NCI-H128 (cell line): ENCODE results near the gene EIF5.
"Not testable (repeated sequence)": the region's sequence is repeated elsewhere in the genome, so short reads cannot be mapped to it uniquely, and the experiment has no call there.

Experiments
- DNase-seq: peaks from one replicate; lab custom pipeline; 2025; ENCODE audit not compliant: unreplicated experiment; lab: John Stamatoyannopoulos, UW

The EIF5 gene

GRCh38 chr14:103332143-103332919 lies 1.7 kb upstream of the EIF5 start:
- no peak for DNase-seq

- DNase-seq = no peak
These were observed 896 bp downstream of the EIF5 start for GRCh38 chr14:103334644-103335622.

DNA sequence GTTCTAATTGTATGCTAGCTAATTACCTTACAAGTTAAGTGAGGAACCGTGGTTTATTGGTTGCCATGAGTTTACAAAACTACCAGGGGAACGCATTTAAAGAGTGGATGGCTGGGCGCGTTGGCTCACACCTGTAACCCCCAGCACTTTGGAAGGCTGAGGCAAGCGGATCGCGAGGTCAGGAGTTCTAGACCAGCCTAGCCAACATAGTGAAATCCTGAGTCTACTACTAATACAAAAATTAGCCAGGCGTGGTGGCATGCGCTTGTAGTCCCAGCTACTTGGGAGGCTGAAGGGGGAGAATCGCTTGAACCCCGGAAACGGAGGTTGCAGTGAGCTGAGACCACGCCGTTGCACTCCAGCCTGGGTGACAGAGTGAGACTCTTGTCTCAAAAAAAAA lies 2.2 kb downstream of the EIF5 start:
- no peak for DNase-seq

GRCh38 chr14:103337794-103338193 lies 3.8 kb downstream of the EIF5 start:
- DNase-seq = no peak

- no peak for DNase-seq
These were observed 5.5 kb downstream of the EIF5 start for GRCh38 chr14:103339561-103339960.

- no peak for DNase-seq
These were observed 6.6 kb downstream of the EIF5 start for GRCh38 chr14:103340480-103341212.

GRCh38 chr14:103341250-103342129 lies 7.5 kb downstream of the EIF5 start:
- DNase-seq = no peak

DNA sequence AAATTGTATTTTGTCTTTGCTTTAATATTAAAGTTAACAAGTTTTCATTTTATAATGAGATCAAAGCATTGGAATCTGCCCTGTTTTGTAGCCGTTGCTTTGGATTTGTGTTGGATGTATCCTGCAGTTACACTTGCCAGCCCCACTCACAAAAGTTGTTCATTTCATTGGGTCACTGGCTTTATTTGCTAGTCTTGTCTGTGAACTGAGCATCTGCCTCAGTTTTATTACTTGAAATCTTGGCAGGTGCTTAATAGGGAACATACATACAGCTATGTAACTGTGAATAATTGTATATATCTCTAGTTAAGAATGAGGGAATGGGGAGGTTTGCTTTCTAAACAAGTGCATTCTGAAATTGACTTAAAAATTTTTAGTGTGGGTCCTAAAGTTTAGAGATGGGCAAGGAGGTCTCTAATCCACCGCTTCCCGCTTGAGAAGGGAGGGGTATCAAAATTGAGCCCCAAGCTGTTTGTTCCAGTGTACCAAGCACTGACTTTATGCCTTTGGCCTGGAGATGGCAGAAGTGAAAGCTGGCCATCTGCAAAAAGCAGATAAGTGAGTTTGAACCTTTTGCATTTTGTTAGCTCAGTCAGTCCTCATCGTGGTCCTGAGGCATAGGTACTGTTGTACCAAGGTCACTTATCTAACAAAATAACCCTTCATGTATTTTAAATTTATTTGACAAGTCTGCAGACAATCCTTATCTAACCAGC lies 9.3 kb downstream of the EIF5 start:
- no peak for DNase-seq

DNA sequence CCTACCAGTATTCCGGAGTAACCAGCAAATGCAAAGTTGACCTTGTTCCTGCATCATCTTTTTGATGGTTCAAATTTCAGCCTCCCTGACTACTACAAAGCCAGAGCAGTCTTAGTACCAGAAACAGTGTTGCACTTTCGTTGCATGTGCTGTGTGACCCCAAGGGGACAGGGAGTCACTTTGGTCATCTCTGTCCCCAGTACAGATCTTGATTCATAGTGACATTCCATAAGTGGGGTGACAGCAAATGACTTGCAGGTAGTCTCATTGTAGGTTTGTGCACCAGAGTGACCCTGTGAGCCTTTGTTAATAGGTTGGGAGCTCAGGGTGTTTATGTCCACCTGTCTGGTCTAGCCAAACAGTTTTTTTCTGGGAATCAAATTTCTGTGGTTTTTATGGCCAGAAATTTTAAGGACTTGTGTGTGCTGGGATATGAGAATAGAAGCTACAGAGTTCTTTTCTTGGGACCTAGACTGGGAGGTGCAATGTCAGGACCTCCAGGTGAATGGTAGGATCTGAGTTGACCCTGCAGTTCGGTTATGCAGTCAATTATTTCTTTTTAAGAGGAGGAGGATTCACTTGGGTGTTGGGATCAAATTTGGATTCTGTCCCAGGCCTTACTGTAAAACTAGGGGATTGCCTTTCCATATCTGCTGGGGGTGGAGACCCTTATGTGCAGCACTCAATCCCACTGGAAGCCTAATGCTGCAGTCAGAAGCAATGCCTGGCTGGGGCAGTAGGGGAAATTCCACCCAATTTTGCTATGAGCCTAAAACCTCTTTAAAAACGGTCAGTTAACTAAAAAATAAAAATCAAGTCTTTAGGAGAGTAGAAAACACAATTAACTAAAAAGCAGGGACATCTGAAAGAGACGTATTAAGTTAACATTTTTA lies 10.1 kb downstream of the EIF5 start:
- no peak for DNase-seq

DNA sequence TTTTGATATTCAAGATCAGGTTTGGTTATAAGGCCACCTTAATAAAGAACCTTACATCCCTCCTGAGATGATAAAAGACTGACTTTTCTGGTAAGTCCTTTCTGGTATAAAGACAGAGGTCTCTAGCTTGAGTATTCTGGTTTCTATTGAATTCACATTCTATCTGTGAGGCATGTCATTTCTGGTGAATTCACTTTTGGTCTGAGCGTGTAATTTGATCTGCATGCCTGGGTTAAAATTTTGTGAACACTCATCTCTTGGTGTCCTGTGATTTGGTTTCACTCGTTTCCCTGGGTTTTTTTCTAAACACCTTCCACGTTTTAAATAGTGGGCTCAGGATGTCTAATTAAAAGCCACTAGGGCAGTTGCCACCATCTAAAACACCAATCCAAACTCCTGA lies 12.2 kb downstream of the EIF5 start:
- DNase-seq = no peak

DNA sequence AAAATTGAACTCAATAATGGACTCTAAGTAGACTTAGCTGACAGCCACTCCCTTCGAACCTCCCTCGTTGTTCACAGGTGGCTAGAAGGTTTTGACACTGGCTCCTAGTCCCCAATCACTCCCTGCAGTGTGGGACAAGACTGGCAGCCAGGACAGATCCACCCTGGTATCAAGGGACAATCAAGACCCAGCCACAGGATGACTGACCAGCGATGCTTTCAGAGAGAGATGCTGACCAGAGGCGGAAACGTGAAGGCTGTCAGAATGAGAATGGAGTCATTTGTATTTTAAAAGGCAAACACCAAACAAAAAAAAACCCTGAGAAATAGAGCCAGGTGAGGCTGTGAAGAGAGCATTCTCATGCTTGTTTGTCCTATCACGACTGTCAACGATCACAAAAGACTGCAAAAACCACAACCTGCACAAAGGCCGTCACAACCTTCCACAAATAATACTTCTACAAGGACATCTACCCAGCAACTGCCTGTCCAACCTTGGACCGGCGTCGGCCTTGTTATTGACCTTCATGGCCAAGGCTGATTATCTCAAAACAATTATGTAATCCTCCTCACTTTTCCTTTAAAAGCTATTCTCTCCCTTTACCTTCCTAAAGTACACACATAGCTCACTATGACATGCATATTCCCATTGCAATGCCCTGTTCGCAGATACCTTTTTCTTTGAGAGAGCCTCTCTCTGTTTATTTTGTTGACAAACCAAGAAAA lies 13.2 kb downstream of the EIF5 start:
- no peak for DNase-seq

- DNase-seq = no peak
These were observed 14.1 kb downstream of the EIF5 start for GRCh38 chr14:103348154-103348553.

GRCh38 chr14:103349982-103350381 lies 15.9 kb downstream of the EIF5 start:
- no peak for DNase-seq

GRCh38 chr14:103353362-103353761 lies 19.3 kb downstream of the EIF5 start:
- no peak for DNase-seq

- DNase-seq = no peak
These were observed 20.1 kb downstream of the EIF5 start for GRCh38 chr14:103354141-103354540.

DNA sequence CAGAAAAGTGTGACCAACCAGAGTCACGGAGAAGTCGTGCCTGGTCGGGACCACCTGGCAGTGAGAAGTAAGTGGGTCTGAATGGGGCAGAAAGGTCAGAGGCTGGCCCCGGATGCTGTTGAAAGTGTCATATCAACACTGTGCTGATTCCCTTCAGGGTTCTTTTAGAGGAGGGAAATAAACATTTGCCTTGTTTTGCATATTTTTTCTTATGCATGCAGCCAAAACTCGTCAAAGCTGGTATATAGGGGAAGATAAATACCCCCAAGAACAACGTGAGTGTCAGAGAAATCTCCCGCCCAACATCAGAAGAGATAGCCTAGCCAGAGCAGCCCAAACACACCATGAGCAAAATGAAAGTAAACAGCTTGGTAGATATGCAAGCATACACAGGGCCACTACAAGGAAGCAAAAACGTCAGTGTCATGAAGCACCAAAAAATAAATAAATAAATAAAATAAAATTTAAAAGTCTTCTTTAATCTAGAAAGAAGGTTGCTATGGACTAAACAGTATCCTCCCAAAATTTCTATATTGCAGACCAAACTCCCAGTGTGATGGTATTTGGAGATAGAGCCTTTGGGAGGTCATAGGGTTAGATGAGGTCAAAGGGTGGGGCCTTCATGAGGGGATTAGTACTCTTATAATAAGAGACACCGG lies 22.1 kb downstream of the EIF5 start:
- DNase-seq = no peak

- not testable (repeated sequence) for DNase-seq
These were observed 23.5 kb downstream of the EIF5 start for GRCh38 chr14:103357552-103357951.

GRCh38 chr14:103360548-103360947 lies 26.5 kb downstream of the EIF5 start:
- DNase-seq = no peak
